Muscle layer of colon (tissue), 2 donors: Measurements from ENCODE around the gene ARL8A.
"Not testable (repeated sequence)": the region's sequence is repeated elsewhere in the genome, so short reads cannot be mapped to it uniquely, and the experiment has no call there.

Experiments
- H3K27ac ChIP-seq: one replicate; pipeline ENCODE4 v1.7.0; 2013; ENCODE audit warnings: low read depth, mild to moderate bottlenecking, low read length, moderate library complexity
- H3K27me3 ChIP-seq, 2 donors: one replicate each; pipeline ENCODE4 v1.7.0; 2013; ENCODE audit warnings: low read length in 2 of 2, mild to moderate bottlenecking in 2 of 2; ENCODE audit not compliant: insufficient read depth in 2 of 2, control insufficient read depth in 1 of 2
- H3K36me3 ChIP-seq: one replicate; pipeline ENCODE4 v1.7.0; 2013; ENCODE audit warnings: mild to moderate bottlenecking, low read length; ENCODE audit not compliant: insufficient read depth
- H3K4me1 ChIP-seq: one replicate; pipeline ENCODE4 v1.7.0; 2013; ENCODE audit warnings: mild to moderate bottlenecking, low read length; ENCODE audit not compliant: insufficient read depth
- H3K4me3 ChIP-seq, 2 donors: one replicate each; pipeline ENCODE4 v1.7.0; 2013; ENCODE audit warnings: low read length in 2 of 2, low read depth in 1 of 2, mild to moderate bottlenecking in 1 of 2, moderate library complexity in 1 of 2
- H3K9ac ChIP-seq: one replicate; pipeline ENCODE4 v1.7.0; 2013; ENCODE audit warnings: low read length
- H3K9me3 ChIP-seq: one replicate; pipeline ENCODE4 v1.7.0; 2013; ENCODE audit warnings: mild to moderate bottlenecking, low read length
- donor health status: abdominal sarcoma.
- donor health status: Adenocarcinoma of cecum.

The ARL8A gene

DNA sequence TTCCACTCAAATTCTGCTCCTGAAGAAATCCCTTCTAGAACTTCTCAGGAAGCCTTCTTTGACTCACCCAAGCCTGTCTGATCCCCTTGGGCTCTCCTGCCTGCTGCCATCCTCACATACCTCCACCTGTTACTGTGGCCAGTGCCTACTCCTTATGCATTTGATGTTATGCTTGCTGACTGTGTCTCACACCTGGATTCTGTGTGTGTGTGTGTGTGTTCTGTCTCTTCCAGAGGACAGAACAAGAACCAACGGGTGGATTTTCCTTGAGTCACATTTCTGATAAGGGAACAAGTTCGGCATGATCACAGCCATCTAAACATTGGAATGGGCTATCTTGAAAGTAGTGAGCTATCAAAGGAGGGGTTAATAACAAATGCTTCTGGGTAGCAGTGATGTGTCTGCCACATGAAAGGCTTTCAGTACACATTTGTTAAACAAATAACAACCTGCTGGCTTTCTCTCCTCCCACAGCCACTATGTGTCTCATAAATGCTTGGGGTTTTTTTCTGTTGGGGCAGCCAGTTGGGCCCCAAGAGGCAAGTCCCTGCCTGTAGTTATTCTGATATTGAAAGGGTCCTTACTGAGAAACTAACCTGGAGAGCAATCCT lies 30.7 kb downstream of the ARL8A start:
- H3K4me3 ChIP-seq, result no peak overlapping the region
- no peaks in the 10 kb centered on the region for H3K27me3 ChIP-seq
- H3K9ac ChIP-seq, result no peak overlapping the region
- H3K27ac ChIP-seq, result no peak overlapping the region
- no peaks in the 10 kb centered on the region for H3K9me3 ChIP-seq
- H3K4me1 ChIP-seq, result peaks cover 6% of the 10 kb centered on the region
- H3K36me3 ChIP-seq, result no peaks in the 10 kb centered on the region

DNA sequence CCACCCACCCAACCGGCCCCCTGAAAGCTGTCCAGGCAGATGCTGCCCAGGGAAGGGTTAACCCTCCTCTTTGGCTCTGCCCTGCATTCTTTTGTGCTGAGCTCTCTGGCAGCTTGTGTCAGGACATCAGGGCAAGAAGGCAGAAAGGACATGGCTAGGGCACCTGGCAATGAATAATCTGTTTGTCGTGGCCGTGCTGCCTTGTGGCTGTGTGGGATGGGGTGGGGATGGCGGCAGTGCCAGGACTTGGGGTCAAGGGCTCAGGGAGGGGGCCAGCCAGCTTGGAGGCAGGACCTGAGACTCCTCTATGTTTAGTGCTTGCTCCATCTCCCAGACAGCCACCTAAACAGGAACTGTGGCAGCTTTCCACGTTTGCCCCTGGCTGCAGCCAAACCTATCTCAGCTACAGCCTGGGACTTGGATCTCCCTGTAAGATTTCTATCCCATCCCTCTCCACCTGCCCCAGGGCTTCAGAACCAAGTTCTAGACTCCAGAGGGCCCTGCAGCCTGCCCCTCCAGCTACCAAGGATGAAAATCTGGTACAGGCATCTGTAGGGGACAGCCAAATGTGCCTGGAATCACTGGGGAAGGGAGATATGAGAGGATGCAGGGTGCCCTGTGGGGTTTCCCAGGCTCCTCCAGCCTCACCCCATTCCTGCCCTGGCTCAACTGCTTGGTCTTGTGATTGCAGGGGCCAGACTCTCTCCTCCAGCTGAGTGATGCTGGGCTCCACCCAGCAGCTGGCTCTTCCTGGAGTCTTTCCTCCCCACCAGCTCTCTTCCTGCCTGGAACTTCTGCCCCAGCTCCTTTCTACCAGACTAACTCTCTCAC lies 31.5 kb downstream of the ARL8A start:
- Histone ChIP-seq H3K4me1 (peaks cover 6% of the 10 kb centered on the region), H3K36me3 (no peaks in the 10 kb centered on the region), H3K9me3 (no peaks in the 10 kb centered on the region), H3K4me3 (no peak overlapping the region), H3K9ac (no peak overlapping the region), H3K27me3 (no peaks in the 10 kb centered on the region), H3K27ac (no peak overlapping the region)

DNA sequence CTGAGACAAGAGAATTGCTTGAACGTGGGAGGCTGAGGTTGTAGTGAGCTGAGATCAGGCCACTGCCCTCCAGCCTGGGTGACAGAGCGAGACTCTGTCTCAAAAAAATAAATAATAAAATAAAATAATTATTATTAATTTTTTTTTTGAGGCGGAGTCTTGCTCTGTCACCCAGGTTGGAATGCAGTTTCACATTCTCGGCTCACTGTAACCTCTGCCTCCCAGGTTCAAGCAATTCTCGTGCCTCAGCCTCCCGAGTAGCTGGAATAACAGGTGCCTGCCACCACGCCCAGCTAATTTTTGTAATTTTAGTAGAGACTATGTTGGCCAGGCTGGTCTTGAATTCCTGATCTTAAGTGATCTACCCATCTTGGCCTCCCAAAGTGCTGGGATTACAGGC lies 32.9 kb downstream of the ARL8A start:
- H3K4me1 ChIP-seq, H3K9me3 ChIP-seq, H3K27me3 ChIP-seq, H3K9ac ChIP-seq, H3K4me3 ChIP-seq, H3K36me3 ChIP-seq, H3K27ac ChIP-seq: not testable (repeated sequence)

DNA sequence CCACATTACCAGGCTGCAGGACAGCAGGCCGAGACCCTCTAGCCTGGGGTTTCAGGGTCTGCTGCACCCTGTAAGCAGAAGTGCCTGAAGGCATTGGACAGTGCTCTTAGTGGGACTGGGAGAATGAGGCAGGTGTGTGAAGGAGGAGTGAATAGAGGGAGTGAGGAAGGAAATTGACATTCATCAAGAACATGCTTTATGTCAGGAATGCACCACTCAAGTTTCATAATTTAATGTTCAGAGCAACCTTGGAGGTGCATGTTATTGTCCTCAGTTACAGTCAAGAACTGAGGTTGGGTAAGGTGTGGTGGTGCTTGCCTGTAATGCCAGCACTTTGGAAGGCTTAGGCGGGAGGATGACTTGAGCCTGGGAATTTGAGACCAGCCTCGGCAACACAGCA lies 33.6 kb downstream of the ARL8A start:
- H3K4me3 ChIP-seq, result no peak overlapping the region
- peaks cover 6% of the 10 kb centered on the region for H3K4me1 ChIP-seq
- no peaks in the 10 kb centered on the region for H3K36me3 ChIP-seq
- no peak overlapping the region for H3K27ac ChIP-seq
- H3K27me3 ChIP-seq, result no peaks in the 10 kb centered on the region
- H3K9me3 ChIP-seq, result no peaks in the 10 kb centered on the region
- no peak overlapping the region for H3K9ac ChIP-seq

DNA sequence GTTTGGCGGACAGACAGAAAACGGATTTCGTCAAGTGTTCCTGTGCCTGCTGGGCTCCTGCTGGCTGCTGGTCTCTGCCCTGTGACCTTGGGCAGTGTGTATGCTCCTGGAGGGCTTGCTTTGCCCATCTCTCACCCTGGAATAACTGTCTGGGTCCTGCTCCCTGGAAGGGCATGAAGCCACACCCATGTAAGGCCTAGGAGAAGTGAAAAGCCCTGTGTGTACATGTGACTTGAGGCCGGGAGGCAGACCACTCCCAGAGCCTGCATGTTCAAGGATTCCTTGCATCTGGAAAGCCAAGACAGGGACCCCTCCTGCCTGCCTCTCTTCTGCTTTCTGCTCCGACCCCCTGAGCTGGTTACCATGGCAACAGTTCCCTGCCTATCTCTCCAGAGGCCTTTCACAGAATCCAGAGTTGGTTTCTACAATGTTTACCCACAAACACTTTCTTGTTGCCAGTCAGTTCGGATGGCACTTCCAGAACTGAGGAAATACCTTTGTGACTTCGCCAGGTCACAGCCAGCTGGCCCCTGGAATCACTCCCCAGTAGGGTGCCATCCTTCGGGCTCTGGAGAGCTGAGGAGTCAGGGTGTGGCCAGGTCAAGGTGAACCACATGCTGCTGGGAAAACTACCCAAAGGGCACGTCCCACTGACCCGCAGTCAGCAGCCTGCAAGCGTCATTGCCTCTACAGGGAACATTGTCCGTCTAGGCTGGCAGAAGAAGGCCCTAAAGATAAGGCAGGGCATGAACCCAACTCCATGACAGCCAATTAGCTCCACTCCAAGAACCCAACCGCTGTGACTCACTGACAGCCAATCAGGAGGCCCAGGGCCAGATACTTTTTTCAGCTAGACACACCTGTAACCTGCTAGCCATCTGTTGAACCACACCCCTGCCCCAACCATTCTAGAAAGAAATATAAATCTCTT lies 36.5 kb downstream of the ARL8A start:
- no peak overlapping the region for H3K4me3 ChIP-seq
- no peak overlapping the region for H3K9ac ChIP-seq
- no peaks in the 10 kb centered on the region for H3K9me3 ChIP-seq
- no peaks in the 10 kb centered on the region for H3K27me3 ChIP-seq
- no peak overlapping the region for H3K27ac ChIP-seq
- peaks cover 2% of the 10 kb centered on the region for H3K4me1 ChIP-seq
- H3K36me3 ChIP-seq, result no peaks in the 10 kb centered on the region

DNA sequence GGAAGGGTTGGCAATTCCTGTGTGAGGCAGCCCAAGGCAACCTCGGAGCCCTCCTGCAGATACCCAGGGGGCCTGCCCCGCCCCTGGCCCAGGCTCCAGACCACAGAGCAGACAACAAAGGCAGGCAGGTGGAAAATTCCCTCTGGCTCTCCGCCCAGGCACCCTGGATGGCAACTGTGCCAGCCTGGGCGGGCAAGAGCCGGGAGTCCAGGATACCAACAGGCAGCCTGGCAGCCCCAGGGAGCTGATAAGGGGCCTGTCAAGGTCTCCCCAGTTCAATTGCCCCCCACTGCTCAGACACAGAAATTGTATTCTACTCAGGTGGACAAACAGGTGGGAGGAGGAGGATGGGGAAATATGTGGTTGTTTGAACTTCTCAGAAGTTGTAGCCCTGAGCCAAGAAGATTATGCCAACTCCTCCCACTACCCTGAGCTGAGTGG lies 37.2 kb downstream of the ARL8A start:
- no peaks in the 10 kb centered on the region for H3K36me3 ChIP-seq
- H3K27ac ChIP-seq, result no peak overlapping the region
- H3K9me3 ChIP-seq, result no peaks in the 10 kb centered on the region
- no peaks in the 10 kb centered on the region for H3K27me3 ChIP-seq
- H3K9ac ChIP-seq, result no peak overlapping the region
- no peaks in the 10 kb centered on the region for H3K4me1 ChIP-seq
- H3K4me3 ChIP-seq, result no peak overlapping the region

DNA sequence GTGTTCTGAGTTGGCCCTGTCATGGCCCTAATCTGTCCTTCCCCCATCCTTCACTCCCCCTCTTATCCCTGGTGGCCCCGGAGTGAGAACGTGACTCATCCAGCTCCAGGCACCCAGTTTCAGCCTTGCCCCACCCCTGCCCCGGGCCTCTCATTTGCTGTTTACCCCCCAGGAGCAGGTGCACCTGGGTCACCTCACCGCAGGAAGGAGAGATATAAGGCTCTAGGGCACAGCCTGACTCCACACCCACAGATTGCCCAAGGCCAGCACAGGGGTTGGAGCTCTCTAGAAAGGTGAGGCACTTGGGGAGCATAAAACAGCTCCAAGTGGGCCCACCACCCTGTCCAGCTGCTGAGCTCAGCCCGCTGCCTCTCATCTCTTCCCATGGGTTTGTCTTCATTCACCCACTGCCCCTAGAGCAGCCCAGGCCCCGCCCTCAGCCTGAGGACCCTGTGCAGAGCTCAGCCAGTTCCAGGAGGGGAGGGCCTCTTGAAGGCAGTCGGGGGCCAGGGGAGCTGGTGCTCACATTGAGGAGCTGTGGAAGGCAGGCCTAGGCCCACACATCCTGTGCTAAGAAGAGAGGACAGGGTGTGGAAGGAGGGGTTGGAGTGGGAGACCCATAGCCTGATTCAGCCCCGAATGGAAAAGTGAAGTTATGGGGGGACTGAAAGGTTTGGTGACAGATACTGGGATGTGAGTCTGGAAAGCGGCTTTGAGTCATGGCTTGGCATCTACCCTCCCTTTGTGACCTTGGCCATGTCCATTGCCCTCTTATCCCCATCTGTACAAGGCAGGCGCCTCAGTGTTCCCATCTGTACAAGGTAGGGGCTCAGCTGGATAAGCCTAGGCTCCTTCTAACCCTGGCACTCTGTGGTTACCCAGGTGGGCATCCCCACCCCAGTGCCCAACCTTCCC lies 37.9 kb downstream of the ARL8A start:
- Histone ChIP-seq H3K9ac (no peak overlapping the region), H3K27ac (no peak overlapping the region), H3K4me1 (no peaks in the 10 kb centered on the region), H3K9me3 (no peaks in the 10 kb centered on the region), H3K36me3 (no peaks in the 10 kb centered on the region), H3K27me3 (no peaks in the 10 kb centered on the region), H3K4me3 (no peak overlapping the region)

DNA sequence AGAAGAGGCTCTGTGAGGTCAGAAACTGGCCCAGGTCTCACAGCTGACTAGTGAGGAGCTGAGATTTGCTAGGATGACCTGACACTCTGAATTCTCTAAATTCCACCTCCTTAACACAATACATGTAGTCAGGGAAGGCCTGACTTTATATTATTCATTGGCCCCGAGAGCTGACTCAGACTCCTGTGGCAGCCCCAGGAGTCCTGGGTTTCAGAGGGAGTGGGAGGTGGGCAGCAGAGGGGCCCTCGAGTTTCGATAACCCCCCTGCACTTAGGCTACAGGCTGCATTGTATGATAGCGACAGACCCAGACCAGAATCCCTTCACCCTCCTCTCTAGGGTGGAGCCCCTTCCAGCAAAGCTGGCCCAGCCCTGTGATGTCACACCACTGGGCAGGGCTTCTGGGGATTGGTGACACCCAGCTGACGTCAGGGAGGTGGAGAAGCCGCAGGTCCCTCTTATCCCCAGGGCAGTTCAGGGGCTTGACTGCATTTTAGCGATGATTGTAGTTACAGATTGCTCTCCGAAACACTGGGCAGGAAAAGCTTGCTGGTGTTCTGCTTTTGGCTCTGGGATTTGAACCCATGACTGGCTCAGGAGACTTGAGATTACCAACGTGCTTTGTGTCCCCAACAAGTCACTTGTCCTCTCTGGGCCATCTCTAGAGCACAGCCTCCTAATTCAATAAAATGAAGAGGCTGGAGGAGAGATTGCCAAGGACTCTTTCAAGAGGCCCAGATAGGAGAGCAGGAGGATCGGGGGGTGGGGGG lies 38.8 kb downstream of the ARL8A start:
- no peak overlapping the region for H3K27ac ChIP-seq
- no peaks in the 10 kb centered on the region for H3K36me3 ChIP-seq
- H3K4me1 ChIP-seq, result no peaks in the 10 kb centered on the region
- no peak overlapping the region for H3K9ac ChIP-seq
- no peak overlapping the region for H3K4me3 ChIP-seq
- no peaks in the 10 kb centered on the region for H3K9me3 ChIP-seq
- no peaks in the 10 kb centered on the region for H3K27me3 ChIP-seq

DNA sequence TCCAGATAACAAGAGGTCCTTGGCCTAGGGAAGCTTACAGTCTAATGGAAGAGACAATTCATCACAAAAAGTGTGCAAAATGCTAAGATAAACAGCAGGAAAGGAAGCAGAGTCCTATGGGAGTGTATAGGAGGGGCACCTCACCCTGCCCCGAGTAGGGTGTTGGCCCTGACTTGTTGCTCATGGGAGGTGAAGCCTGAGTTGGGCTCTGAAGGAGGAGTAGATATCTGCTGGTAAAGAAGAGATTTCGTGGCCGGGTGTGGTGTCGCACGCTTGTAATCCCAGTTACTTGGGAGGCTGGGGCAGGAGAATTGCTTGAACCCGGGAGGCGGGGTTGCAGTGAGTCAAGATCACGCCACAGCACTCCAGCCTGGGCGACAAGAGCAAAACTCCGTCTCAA lies 40.5 kb downstream of the ARL8A start:
- no peak overlapping the region for H3K27ac ChIP-seq
- no peaks in the 10 kb centered on the region for H3K9me3 ChIP-seq
- H3K27me3 ChIP-seq, result no peaks in the 10 kb centered on the region
- H3K36me3 ChIP-seq, result no peaks in the 10 kb centered on the region
- no peak overlapping the region for H3K4me3 ChIP-seq
- no peaks in the 10 kb centered on the region for H3K4me1 ChIP-seq
- H3K9ac ChIP-seq, result no peak overlapping the region

DNA sequence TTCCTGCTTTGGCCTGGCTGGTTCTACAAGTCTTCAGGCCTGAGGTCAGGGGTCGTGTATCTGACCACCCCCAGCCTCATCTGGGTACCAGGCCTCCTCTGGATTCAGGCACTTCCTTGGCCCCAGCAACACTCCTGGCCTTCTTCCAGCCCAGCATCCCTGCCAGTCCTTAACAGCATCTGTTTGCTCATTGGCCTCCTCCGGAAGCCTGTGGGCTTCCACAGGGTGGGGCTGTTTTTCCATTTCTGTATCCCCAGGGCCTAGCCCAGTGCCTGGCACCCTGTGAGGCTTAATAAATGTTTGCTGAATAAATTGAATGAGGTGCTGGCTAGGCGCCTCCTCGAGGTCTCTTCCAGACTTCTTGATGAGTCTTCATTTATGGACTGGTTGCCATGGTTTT lies 43.4 kb downstream of the ARL8A start:
- Histone ChIP-seq H3K36me3 (no peaks in the 10 kb centered on the region), H3K4me1 (no peaks in the 10 kb centered on the region), H3K4me3 (no peak overlapping the region), H3K27ac (no peak overlapping the region), H3K9me3 (no peaks in the 10 kb centered on the region), H3K9ac (no peak overlapping the region), H3K27me3 (no peaks in the 10 kb centered on the region)
